ENCODE measurements around the gene ARF1. TPM values are rescaled to one million over a fixed set of nuclear protein-coding genes. Genes with fewer than 3 reads are reported as not detected.

Gene ARF1
- total RNA-seq, 1 donor from 2014 or later: 361 TPM

GRCh38 chr1:228070851-228071250 is 11.7 kb upstream of the ARF1 start:
- no peak for DNase-seq (ENCODE audit: low spot score)

- no peak for DNase-seq (ENCODE audit: low spot score)
Observed at GRCh38 chr1:228071839-228072657, 10.5 kb upstream of the ARF1 start.

GRCh38 chr1:228072658-228073043 is 9.9 kb upstream of the ARF1 start:
- no peak for DNase-seq (ENCODE audit: low spot score)

- DNase-seq (ENCODE audit: low spot score): no peak
Observed at GRCh38 chr1:228073061-228073856, 9.2 kb upstream of the ARF1 start.

- no peak for DNase-seq (ENCODE audit: low spot score)
Observed at GRCh38 chr1:228073857-228074545, 8.5 kb upstream of the ARF1 start.

GRCh38 chr1:228074954-228075730 is 7.4 kb upstream of the ARF1 start:
- no peak for DNase-seq (ENCODE audit: low spot score)

GRCh38 chr1:228075801-228076271 is 6.7 kb upstream of the ARF1 start:
- no peak for DNase-seq (ENCODE audit: low spot score)

GRCh38 chr1:228076796-228077430 is 5.6 kb upstream of the ARF1 start:
- DNase-seq (ENCODE audit: low spot score): no peak

GRCh38 chr1:228077565-228078330 is 4.8 kb upstream of the ARF1 start:
- no peak for DNase-seq (ENCODE audit: low spot score)

- no peak for DNase-seq (ENCODE audit: low spot score)
Observed at GRCh38 chr1:228079013-228079412, 3.5 kb upstream of the ARF1 start.

- no peak for DNase-seq (ENCODE audit: low spot score)
Observed at GRCh38 chr1:228079601-228080263, 2.8 kb upstream of the ARF1 start.

GRCh38 chr1:228081144-228081543 is 1.4 kb upstream of the ARF1 start:
- no peak for DNase-seq (ENCODE audit: low spot score)

GRCh38 chr1:228081578-228082213 is 812 bp upstream of the ARF1 start:
- DNase-seq (ENCODE audit: low spot score): no peak

- DNase-seq (ENCODE audit: low spot score): peak; percentile 68
Observed at GRCh38 chr1:228082918-228083870, 686 bp downstream of the ARF1 start.

- no peak for DNase-seq (ENCODE audit: low spot score)
Observed at GRCh38 chr1:228083871-228084278, 1.4 kb downstream of the ARF1 start.

GRCh38 chr1:228084325-228084724 is 1.8 kb downstream of the ARF1 start:
- DNase-seq (ENCODE audit: low spot score): no peak

- no peak for DNase-seq (ENCODE audit: low spot score)
Observed at GRCh38 chr1:228084797-228085196, 2.3 kb downstream of the ARF1 start.
